ENCODE measurements around the gene KMT2B. TPM values are rescaled to one million over a fixed set of nuclear protein-coding genes. Genes with fewer than 3 reads are reported as not detected.
A peak's percentile ranks its signal among the peaks of the same experiment; 100 is the strongest.

Gene KMT2B
- total RNA-seq, 1 experiment from 2014 or later: 66.6 TPM

GRCh38 chr19:35731779-35732405, 14.1 kb downstream of the KMT2B start (continued):
- TF ChIP-seq CBFB (CRISPR knock-in tag; IDR thresholded peaks at IDR 0.05; ENCODE audit: low read depth) (no peak), ATF3 (CRISPR knock-in tag; conservative IDR thresholded peaks at IDR 0.05) (no peak), TEAD1 (CRISPR knock-in tag; IDR thresholded peaks at IDR 0.05) (no peak)

GRCh38 chr19:35732540-35733179, 14.9 kb downstream of the KMT2B start:
- POLR2A ChIA-PET: no interaction called here
- no peak for TF ChIP-seq RELA (CRISPR knock-in tag; IDR thresholded peaks at IDR 0.05; ENCODE audit: borderline replicate concordance)
- no peak for TF ChIP-seq ZSCAN18 (CRISPR knock-in tag; IDR thresholded peaks at IDR 0.05)
- H3K9me3 Mint-ChIP-seq: no peaks in the 10 kb centered on the region
- no peak for ATAC-seq
- CTCF ChIA-PET: no interaction called here
- no peak for DNase-seq (ENCODE audit: low spot score)
- H3K4me1 Mint-ChIP-seq: 0 out of 2 replicates have a peak, but pooled peaks cover 2% of the 10 kb centered on the region
- H3K36me3 Mint-ChIP-seq: peaks cover 55% of the 10 kb centered on the region
- no peak overlapping the region for H3K27ac Mint-ChIP-seq
- no peaks in the 10 kb centered on the region for H3K27me3 Mint-ChIP-seq (ENCODE audit: low read depth)
- H3K4me3 Mint-ChIP-seq: no peak overlapping the region

GRCh38 chr19:35733180-35734125, 15.7 kb downstream of the KMT2B start:
- Mint-ChIP-seq H3K9me3 (no peaks in the 10 kb centered on the region), H3K4me3 (no peak overlapping the region), H3K4me1 (0 out of 2 replicates have a peak, but pooled peaks cover 2% of the 10 kb centered on the region), H3K36me3 (peaks cover 54% of the 10 kb centered on the region), H3K27ac (peak overlapping the region; percentile 54; the same call in 1 of the 2 replicates), H3K27me3 (ENCODE audit: low read depth) (no peaks in the 10 kb centered on the region)
- DNase-seq (ENCODE audit: low spot score) (no peak), ATAC-seq (no peak)
- ChIA-PET POLR2A (no interaction called here), CTCF (no interaction called here)
- TF ChIP-seq RORB (CRISPR knock-in tag; IDR thresholded peaks at IDR 0.05) (no peak), MAX (CRISPR knock-in tag; IDR thresholded peaks at IDR 0.05) (no peak), ZNF263 (CRISPR knock-in tag; IDR thresholded peaks at IDR 0.05; ENCODE audit: low read depth) (no peak), SP1 (CRISPR knock-in tag; conservative IDR thresholded peaks at IDR 0.05) (no peak), MLX (CRISPR knock-in tag; IDR thresholded peaks at IDR 0.05) (no peak), NR3C1 (CRISPR knock-in tag; conservative IDR thresholded peaks at IDR 0.05; ENCODE audit: low read depth) (no peak), TP53 (CRISPR knock-in tag; IDR thresholded peaks at IDR 0.05) (no peak), CREM (CRISPR knock-in tag; IDR thresholded peaks at IDR 0.05) (no peak), STAT6 (CRISPR knock-in tag; conservative IDR thresholded peaks at IDR 0.05; ENCODE audit: low read depth) (no peak), USF2 (CRISPR knock-in tag; IDR thresholded peaks at IDR 0.05) (no peak), PREB (CRISPR knock-in tag; IDR thresholded peaks at IDR 0.05; ENCODE audit: borderline replicate concordance) (no peak), ARID4B (CRISPR knock-in tag; IDR thresholded peaks at IDR 0.05; ENCODE audit: borderline replicate concordance) (no peak)
